GM13976 (cell line): ENCODE data around the gene SIGLEC7.

Experiments used
- DNase-seq: peaks from one replicate; pipeline ENCODE4 v3.0.0; 2012; ENCODE audit warnings: low spot score
- CTCF ChIP-seq: IDR thresholded peaks from 2 replicates; pipeline ENCODE4 v1.5.1; 2012; ENCODE audit warnings: borderline replicate concordance, mild to moderate bottlenecking; ENCODE audit not compliant: insufficient read depth; ENCODE audit errors: extremely low read depth, missing control alignments, control extremely low read depth
- in situ Hi-C: fragments of 300-500 bp; cut with MboI; formaldehyde crosslinking; loops from one replicate; pipeline ENCODE4 v1.12.0; 2022; ENCODE audit warnings: low sequenced_read_pairs, mixed read lengths, inconsistent platforms; ENCODE audit not compliant: unreplicated experiment

SIGLEC7 gene

GRCh38 chr19:51103926-51104341 lies 38.2 kb upstream of the SIGLEC7 start:
- in situ Hi-C loops: no loop called here
- no peak for TF ChIP-seq CTCF

GRCh38 chr19:51107406-51108065 lies 34.6 kb upstream of the SIGLEC7 start:
- DNase-seq: no peak
- in situ Hi-C loops: no loop called here
- TF ChIP-seq CTCF: no peak

More at GRCh38 chr19:51103926-51104341, 38.2 kb upstream of the SIGLEC7 start:
- no peak for DNase-seq

GRCh38 chr19:51108066-51108804 lies 33.9 kb upstream of the SIGLEC7 start, which contains the start of gene CTU1:
TSS of gene CTU1 (minus strand) at chr19:51108409. CDS start at chr19:51104569, 3,840 bp downstream.
- TF ChIP-seq CTCF: no peak
- in situ Hi-C loops: no loop called here

DNA sequence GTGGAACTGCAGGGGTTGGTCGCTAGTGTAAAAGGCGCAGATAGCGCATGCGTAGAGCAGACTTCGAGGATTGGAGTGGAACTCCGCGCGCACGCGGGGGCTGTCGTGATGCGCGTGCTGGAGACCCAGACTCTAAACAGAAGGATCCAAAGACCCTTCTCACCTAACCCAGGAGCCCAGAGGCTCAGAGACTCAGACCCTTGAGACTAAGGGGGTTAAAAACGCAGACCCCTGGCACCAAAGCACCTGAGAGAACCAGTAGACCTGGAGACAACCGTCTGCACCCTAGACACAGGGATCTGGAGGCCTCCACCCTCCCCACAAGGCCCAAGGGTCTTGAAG lies 33.3 kb upstream of the SIGLEC7 start:
- no peak for TF ChIP-seq CTCF
- DNase-seq: no peak
- in situ Hi-C loops: no loop called here

More at GRCh38 chr19:51108066-51108804, 33.9 kb upstream of the SIGLEC7 start, which contains the start of gene CTU1:
- peak; percentile 98 for DNase-seq

DNA sequence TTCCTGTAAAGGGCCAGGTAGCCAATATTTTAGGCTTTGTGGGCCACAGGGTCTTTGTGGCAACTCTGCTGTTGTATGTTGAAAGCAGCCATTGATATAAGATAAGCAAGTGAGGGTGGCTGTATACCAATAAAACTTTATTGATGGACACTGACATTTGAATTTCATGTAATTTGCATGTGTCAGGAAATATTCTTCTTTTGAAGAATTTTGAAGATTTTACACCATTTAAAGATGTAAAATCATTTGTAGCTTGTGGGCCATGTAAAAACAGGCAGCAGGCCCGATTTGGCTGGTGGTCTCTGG lies 31.5 kb upstream of the SIGLEC7 start:
- TF ChIP-seq CTCF: no peak
- DNase-seq: no peak
- in situ Hi-C loops: no loop called here

DNA sequence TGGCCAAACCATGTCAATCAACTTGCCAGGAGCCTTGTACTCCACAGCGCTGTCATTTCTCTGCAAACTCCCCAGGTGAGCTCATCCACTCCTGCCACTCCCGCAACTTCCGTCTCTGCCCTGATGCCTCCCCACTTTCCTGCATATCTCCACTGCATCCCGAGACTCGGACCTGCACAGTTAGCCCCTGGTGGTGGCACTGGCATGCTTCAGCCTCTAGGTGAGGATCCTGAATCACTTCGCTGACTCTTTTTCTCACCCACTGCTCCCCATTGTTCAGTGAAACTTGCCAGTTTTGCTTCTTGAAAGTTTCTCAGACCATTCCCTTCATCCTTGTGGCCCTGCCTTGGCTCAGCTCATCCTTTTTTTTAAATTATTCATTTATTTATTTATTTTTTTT lies 30.5 kb upstream of the SIGLEC7 start:
- in situ Hi-C loops: no loop called here
- no peak for DNase-seq
- TF ChIP-seq CTCF: peak; percentile 0
